Naive thymus-derived CD4-positive, alpha-beta T cell (primary cell): ENCODE data around the gene VAV2. TPM values are rescaled to one million over a fixed set of nuclear protein-coding genes. Genes with fewer than 3 reads are reported as not detected.
A peak's percentile ranks its signal among the peaks of the same experiment; 100 is the strongest.

ENCODE experiments used
- ATAC-seq: fragments of 150-1000 bp; cut with Tn5 transposase; 2 replicates; pipeline ENCODE4 v1.10.0; 2021; ENCODE audit warnings: mild to moderate bottlenecking, moderate library complexity
- CTCF ChIA-PET: fragments of 350-600 bp; sonication (Branson Sonifier 250); formaldehyde crosslinking; loops from one replicate; lab custom pipeline; 2021; ENCODE audit warnings: antibody characterized with exemption; lab: Charles Lee
- POLR2A ChIA-PET: fragments of 350-600 bp; sonication (Branson Sonifier 250); formaldehyde crosslinking; loops from one replicate; lab custom pipeline; 2021; ENCODE audit warnings: antibody characterized with exemption, inconsistent platforms; lab: Charles Lee
- DNase-seq, 9 donors: peaks; one replicate each; pipeline versions ENCODE4 v3.0.0 to v3.0.0-alpha.2; 2020 to 2022; ENCODE audit warnings: mixed read lengths in 1 of 9
- H3K27ac ChIP-seq: one replicate; pipeline ENCODE4 v1.7.0; 2013; ENCODE audit warnings: mild to moderate bottlenecking, low read depth, low read length, moderate library complexity
- H3K27me3 ChIP-seq, 2 donors: one replicate each; pipeline ENCODE4 v1.7.0; 2013; ENCODE audit warnings: low read length in 2 of 2, mild to moderate bottlenecking in 2 of 2, moderate library complexity in 2 of 2; ENCODE audit not compliant: control insufficient read depth in 2 of 2, insufficient read depth in 2 of 2
- H3K36me3 ChIP-seq, 3 experiments: 1 replicate in 2 of 3; 2 replicates in 1 of 3; pipeline ENCODE4 v1.7.0; 2013; ENCODE audit warnings: low read length in 3 of 3, mild to moderate bottlenecking in 3 of 3, moderate library complexity in 1 of 3; ENCODE audit not compliant: insufficient read depth in 3 of 3, control insufficient read depth in 2 of 3
- H3K4me1 ChIP-seq, 2 donors: one replicate each; pipeline ENCODE4 v1.7.0; 2013; ENCODE audit warnings: low read length in 2 of 2, mild to moderate bottlenecking in 2 of 2, moderate library complexity in 1 of 2; ENCODE audit not compliant: control insufficient read depth in 2 of 2, insufficient read depth in 2 of 2
- H3K4me3 ChIP-seq: 2 replicates; pipeline ENCODE4 v1.7.0; 2013; ENCODE audit warnings: mild to moderate bottlenecking, low read length
- H3K9me3 ChIP-seq, 3 experiments: 1 replicate in 2 of 3; 2 replicates in 1 of 3; pipeline ENCODE4 v1.7.0; 2013; ENCODE audit warnings: low read length in 3 of 3; ENCODE audit not compliant: control insufficient read depth in 2 of 3
- H3K27ac Mint-ChIP-seq, 9 donors: one replicate each; pipeline ENCODE4 v1.8.0; 2020 to 2022; ENCODE audit warnings: mixed read lengths in 9 of 9, mild to moderate bottlenecking in 8 of 9, moderate library complexity in 5 of 9, inconsistent platforms in 2 of 9
- H3K27me3 Mint-ChIP-seq, 5 donors: one replicate each; pipeline ENCODE4 v1.8.0; 2021 to 2022; ENCODE audit warnings: mixed read lengths in 5 of 5, mild to moderate bottlenecking in 1 of 5
- H3K36me3 Mint-ChIP-seq, 5 donors: one replicate each; pipeline ENCODE4 v1.8.0; 2020 to 2022; ENCODE audit warnings: mixed read lengths in 5 of 5, mild to moderate bottlenecking in 3 of 5, inconsistent platforms in 1 of 5
- H3K4me1 Mint-ChIP-seq, 7 donors: one replicate each; pipeline ENCODE4 v1.8.0; 2020 to 2022; ENCODE audit warnings: mixed read lengths in 7 of 7, mild to moderate bottlenecking in 3 of 7, inconsistent platforms in 1 of 7
- H3K4me3 Mint-ChIP-seq, 10 donors: one replicate each; pipeline ENCODE4 v1.8.0; 2020 to 2022; ENCODE audit warnings: mild to moderate bottlenecking in 10 of 10, mixed read lengths in 10 of 10, moderate library complexity in 6 of 10, inconsistent platforms in 2 of 10
- H3K9me3 Mint-ChIP-seq, 11 donors: one replicate each; pipeline ENCODE4 v1.8.0; 2020 to 2022; ENCODE audit warnings: mixed read lengths in 11 of 11, mild to moderate bottlenecking in 4 of 11, inconsistent platforms in 1 of 11, moderate library complexity in 1 of 11
- intact Hi-C, 2 donors: fragments of 100-400 bp; cut with micrococcal nuclease; formaldehyde crosslinking; loops; one replicate each; pipeline ENCODE4 v1.15.1; 2023
- polyA plus RNA-seq, 2 donors: library from polyadenylated mRNA; unstranded; fragments of 300-500 nt; fragmentation: Illumina TruSeq; gene quantifications; one replicate each; pipeline ENCODE4 v1.2.3, GENCODE V29; 2021
- total RNA-seq, 6 experiments: library from RNA in 5 of 6; stranded (reverse) in 5 of 6; gene quantifications; 1 replicate in 5 of 6; 2 replicates in 1 of 6; pipeline ENCODE4 v1.2.3 and lab custom pipeline; 2021 to 2026

Gene VAV2
- total and polyA plus RNA-seq, 7 experiments from 2014 or later = 0.18 to 14.4 (median 1.9) TPM

- CTCF ChIA-PET = no interaction called here
- DNase-seq (no peak), ATAC-seq (no peak)
- Histone ChIP-seq H3K27me3 (no peaks in the 10 kb centered on the region), H3K36me3 (peaks cover 0 to 77% (median 11%) of the 10 kb centered on the region in 3 experiments), H3K4me1 (no peaks in the 10 kb centered on the region), H3K9me3 (no peaks in the 10 kb centered on the region), H3K27ac (no peak overlapping the region), H3K4me3 (no peak overlapping the region)
- Mint-ChIP-seq H3K36me3 (peaks cover 21 to 58% (median 35%) of the 10 kb centered on the region in 5 donors), H3K9me3 (peaks cover 0 to 17% (median 5%) of the 10 kb centered on the region in 11 donors), H3K4me1 (peaks cover 0 to 4% (median 0%) of the 10 kb centered on the region in 7 donors), H3K27me3 (no peaks in the 10 kb centered on the region), H3K4me3 (no peak overlapping the region), H3K27ac (peak overlapping the region in 1 of 9 donors; percentile 1)
- POLR2A ChIA-PET = interaction anchor here (0.6 kb wide), 1 partner anchor 96 kb away, joined by 7 read pairs; no protein-coding TSS in a partner anchor
- intact Hi-C loops = no loop called here
Observed at GRCh38 chr9:134037641-134038040, 45.5 kb upstream of the VAV2 start.

- no peak overlapping the region for H3K27ac Mint-ChIP-seq
Observed at GRCh38 chr9:134036130-134036529, 44.0 kb upstream of the VAV2 start.

GRCh38 chr9:134035041-134036039, 43.2 kb upstream of the VAV2 start:
- Histone ChIP-seq H3K9me3 (no peaks in the 10 kb centered on the region), H3K4me3 (no peak overlapping the region), H3K27ac (no peak overlapping the region), H3K4me1 (no peaks in the 10 kb centered on the region), H3K36me3 (peaks cover 0 to 72% (median 11%) of the 10 kb centered on the region in 3 experiments), H3K27me3 (no peaks in the 10 kb centered on the region)
- DNase-seq = no peak
- H3K9me3 Mint-ChIP-seq = peaks cover 0 to 17% (median 5%) of the 10 kb centered on the region in 11 donors
- no peak for ATAC-seq
- no peak overlapping the region for H3K4me3 Mint-ChIP-seq
- intact Hi-C loops = no loop called here
- H3K36me3 Mint-ChIP-seq = peaks cover 17 to 52% (median 34%) of the 10 kb centered on the region in 5 donors
- H3K27ac Mint-ChIP-seq = peak overlapping the region in 1 of 9 donors; percentile 14
- H3K4me1 Mint-ChIP-seq = peaks cover 0 to 4% (median 0%) of the 10 kb centered on the region in 7 donors
- ChIA-PET POLR2A (no interaction called here), CTCF (no interaction called here)
- H3K27me3 Mint-ChIP-seq = no peaks in the 10 kb centered on the region

More at GRCh38 chr9:134036130-134036529, 44.0 kb upstream of the VAV2 start:
- no peaks in the 10 kb centered on the region for H3K27me3 Mint-ChIP-seq
- H3K9me3 Mint-ChIP-seq = peaks cover 0 to 17% (median 5%) of the 10 kb centered on the region in 11 donors
- intact Hi-C loops = no loop called here
- ChIA-PET POLR2A (no interaction called here), CTCF (no interaction called here)
- H3K4me3 Mint-ChIP-seq = no peak overlapping the region
- H3K4me1 Mint-ChIP-seq = peaks cover 0 to 4% (median 0%) of the 10 kb centered on the region in 7 donors
- no peaks in the 10 kb centered on the region for H3K4me1 ChIP-seq
- H3K4me3 ChIP-seq = no peak overlapping the region
- H3K36me3 ChIP-seq = peaks cover 0 to 72% (median 11%) of the 10 kb centered on the region in 3 experiments
- DNase-seq (no peak), ATAC-seq (no peak)
- H3K9me3 ChIP-seq = no peaks in the 10 kb centered on the region
- H3K36me3 Mint-ChIP-seq = peaks cover 21 to 55% (median 35%) of the 10 kb centered on the region in 5 donors
- no peaks in the 10 kb centered on the region for H3K27me3 ChIP-seq
- no peak overlapping the region for H3K27ac ChIP-seq

- POLR2A ChIA-PET = interaction anchor here (0.8 kb wide), 1 partner anchor 32 kb away, joined by 3 read pairs; no protein-coding TSS in a partner anchor
- ATAC-seq = no peak
- intact Hi-C loops = no loop called here
Observed at GRCh38 chr9:134034215-134035040, 42.3 kb upstream of the VAV2 start.

GRCh38 chr9:134033516-134034214, 41.5 kb upstream of the VAV2 start:
- Histone ChIP-seq H3K4me3 (no peak overlapping the region), H3K27ac (no peak overlapping the region), H3K9me3 (no peaks in the 10 kb centered on the region), H3K27me3 (no peaks in the 10 kb centered on the region), H3K36me3 (peaks cover 0 to 57% (median 4%) of the 10 kb centered on the region in 3 experiments), H3K4me1 (no peaks in the 10 kb centered on the region)
- no peak overlapping the region for H3K27ac Mint-ChIP-seq
- peaks cover 3 to 35% (median 21%) of the 10 kb centered on the region in 5 donors for H3K36me3 Mint-ChIP-seq
- ATAC-seq = no peak
- no peaks in the 10 kb centered on the region for H3K27me3 Mint-ChIP-seq
- ChIA-PET CTCF (no interaction called here), POLR2A (interaction anchor here (0.8 kb wide), 1 partner anchor 32 kb away, joined by 3 read pairs; no protein-coding TSS in a partner anchor)
- DNase-seq = no peak
- peaks cover 0 to 7% (median 0%) of the 10 kb centered on the region in 11 donors for H3K9me3 Mint-ChIP-seq
- H3K4me1 Mint-ChIP-seq = peaks cover 0 to 4% (median 0%) of the 10 kb centered on the region in 7 donors
- intact Hi-C loops = no loop called here
- no peak overlapping the region for H3K4me3 Mint-ChIP-seq

More at GRCh38 chr9:134034215-134035040, 42.3 kb upstream of the VAV2 start:
- peaks cover 9 to 43% (median 28%) of the 10 kb centered on the region in 5 donors for H3K36me3 Mint-ChIP-seq
- Histone ChIP-seq H3K4me3 (no peak overlapping the region), H3K36me3 (peaks cover 0 to 63% (median 4%) of the 10 kb centered on the region in 3 experiments), H3K4me1 (no peaks in the 10 kb centered on the region), H3K27ac (no peak overlapping the region), H3K27me3 (no peaks in the 10 kb centered on the region), H3K9me3 (no peaks in the 10 kb centered on the region)
- no peak overlapping the region for H3K4me3 Mint-ChIP-seq
- H3K4me1 Mint-ChIP-seq = peaks cover 0 to 4% (median 0%) of the 10 kb centered on the region in 7 donors
- CTCF ChIA-PET = no interaction called here
- no peaks in the 10 kb centered on the region for H3K27me3 Mint-ChIP-seq
- no peak overlapping the region for H3K27ac Mint-ChIP-seq
- peaks cover 0 to 13% (median 5%) of the 10 kb centered on the region in 11 donors for H3K9me3 Mint-ChIP-seq
- no peak for DNase-seq
